Neuronal stem cell (in vitro differentiated cells): ENCODE data around the gene FSTL4.

Experiments
- DNase-seq: peaks from one replicate; pipeline ENCODE4 v3.0.0-alpha.2; 2013; ENCODE audit warnings: low spot score
- H2AFZ ChIP-seq: one replicate; pipeline ENCODE4 v1.6.1; 2013; ENCODE audit warnings: mild to moderate bottlenecking, low read length, inconsistent platforms
- H2AK5ac ChIP-seq: 2 replicates; pipeline ENCODE4 v1.6.1; 2013; ENCODE audit warnings: low read depth, mild to moderate bottlenecking, inconsistent platforms, low read length, moderate library complexity, mixed read lengths
- H2BK120ac ChIP-seq: 2 replicates; pipeline ENCODE4 v1.6.1; 2013; ENCODE audit warnings: low read depth, mild to moderate bottlenecking, inconsistent platforms, low read length, moderate library complexity, mixed read lengths
- H2BK12ac ChIP-seq: one replicate; pipeline ENCODE4 v1.6.1; 2013; ENCODE audit warnings: low read length, inconsistent platforms
- H2BK15ac ChIP-seq: 2 replicates; pipeline ENCODE4 v1.6.1; 2013; ENCODE audit warnings: mild to moderate bottlenecking, low read length, inconsistent platforms, mixed read lengths
- H2BK5ac ChIP-seq: one replicate; pipeline ENCODE4 v1.6.1; 2013; ENCODE audit warnings: inconsistent platforms, mild to moderate bottlenecking, low read length, moderate library complexity
- H3K14ac ChIP-seq: one replicate; pipeline ENCODE4 v1.6.1; 2013; ENCODE audit warnings: low read length, inconsistent platforms
- H3K18ac ChIP-seq: 2 replicates; pipeline ENCODE4 v1.6.1; 2013; ENCODE audit warnings: low read length, inconsistent platforms
- H3K23ac ChIP-seq: 2 replicates; pipeline ENCODE4 v1.6.1; 2013; ENCODE audit warnings: low read depth, mild to moderate bottlenecking, mixed read lengths, low read length, inconsistent platforms; ENCODE audit not compliant: poor library complexity
- H3K27ac ChIP-seq: replicated peaks from 3 replicates; pipeline ENCODE4 v1.5.1; 2013; ENCODE audit warnings: low read length, inconsistent platforms
- H3K27me3 ChIP-seq, 3 experiments: 2 replicates each; pipeline ENCODE4 v1.6.1; 2013; ENCODE audit warnings: low read length in 3 of 3, mild to moderate bottlenecking in 2 of 3, inconsistent platforms in 1 of 3, low read depth in 1 of 3, mixed read lengths in 1 of 3, moderate library complexity in 1 of 3; ENCODE audit not compliant: control insufficient read depth in 3 of 3, insufficient read depth in 3 of 3
- H3K36me3 ChIP-seq, 2 donors: replicated peaks in 1 of 2; 2 replicates each; pipeline ENCODE4 v1.6.1; 2013; ENCODE audit warnings: low read length in 2 of 2; ENCODE audit not compliant: control insufficient read depth in 2 of 2, insufficient read depth in 2 of 2
- H3K4ac ChIP-seq: 2 replicates; pipeline ENCODE4 v1.6.1; 2013; ENCODE audit warnings: inconsistent platforms, mild to moderate bottlenecking, low read length, moderate library complexity
- H3K4me1 ChIP-seq, 2 donors: 1 replicate in 1 of 2; 2 replicates in 1 of 2; pipeline ENCODE4 v1.6.1; 2013; ENCODE audit warnings: low read length in 2 of 2, low read depth in 1 of 2; ENCODE audit not compliant: control insufficient read depth in 2 of 2, insufficient read depth in 1 of 2
- H3K4me2 ChIP-seq: one replicate; pipeline ENCODE4 v1.6.1; 2013; ENCODE audit warnings: mild to moderate bottlenecking, low read length, inconsistent platforms; ENCODE audit not compliant: insufficient read depth, poor library complexity, severe bottlenecking
- H3K4me3 ChIP-seq, 2 donors: 2 replicates each; pipeline ENCODE4 v1.5.1; 2013; ENCODE audit warnings: low read length in 2 of 2, mild to moderate bottlenecking in 2 of 2, inconsistent platforms in 1 of 2, moderate library complexity in 1 of 2
- H3K79me1 ChIP-seq: one replicate; pipeline ENCODE4 v1.6.1; 2013; ENCODE audit warnings: low read depth, mild to moderate bottlenecking, inconsistent platforms, low read length, moderate library complexity
- H3K9ac ChIP-seq: one replicate; pipeline ENCODE4 v1.6.1; 2013; ENCODE audit warnings: mild to moderate bottlenecking, low read depth, low read length, inconsistent platforms; ENCODE audit not compliant: poor library complexity
- H3K9me3 ChIP-seq, 2 donors: replicated peaks in 1 of 2; 2 replicates each; pipeline versions ENCODE3 to v1.6.1; 2013; ENCODE audit warnings: low read length in 2 of 2, mild to moderate bottlenecking in 2 of 2, inconsistent platforms in 1 of 2, low read depth in 1 of 2, mixed read lengths in 1 of 2, moderate library complexity in 1 of 2; ENCODE audit not compliant: control insufficient read depth in 2 of 2, insufficient read depth in 1 of 2
- H4K8ac ChIP-seq: one replicate; pipeline ENCODE4 v1.6.1; 2013; ENCODE audit warnings: low read depth, mild to moderate bottlenecking, inconsistent platforms, low read length, moderate library complexity
- H4K91ac ChIP-seq: one replicate; pipeline ENCODE4 v1.6.1; 2013; ENCODE audit warnings: low read length, low read depth, mild to moderate bottlenecking, inconsistent platforms; ENCODE audit not compliant: poor library complexity
- WGBS, 2 donors: extraction: QIAGEN DNeasy Blood & Tissue Kit; methylation state at CpG; one replicate each; pipeline ENCODE4 v1.1.7; 2013; ENCODE audit warnings: missing lambda C conversion rate in 2 of 2, mixed read lengths in 1 of 2; ENCODE audit not compliant: insufficient read length in 2 of 2, insufficient replicate concordance in 1 of 2; ENCODE audit errors: extremely low coverage in 2 of 2; 5-methylcytosine and 5-hydroxymethylcytosine counted together

Gene FSTL4

GRCh38 chr5:133520062-133520461 is 92.3 kb downstream of the FSTL4 start:
- peaks cover 0 to 7% of the 10 kb centered on the region in 2 donors for H3K4me1 ChIP-seq
- no peak overlapping the region for H2AFZ ChIP-seq
- WGBS, 2 donors = no CpG with 5 or more reads among the region's 4 CpGs
- H2BK5ac ChIP-seq = no peak overlapping the region
- no peak overlapping the region for H4K8ac ChIP-seq
- H3K27me3 ChIP-seq = peaks cover 0 to 3% (median 0%) of the 10 kb centered on the region in 3 experiments
- DNase-seq = no peak
- H3K27ac ChIP-seq = no peak overlapping the region
- H3K4me3 ChIP-seq = no peak overlapping the region
- no peak overlapping the region for H3K9ac ChIP-seq
- H3K9me3 ChIP-seq = no peaks in the 10 kb centered on the region
- no peak overlapping the region for H3K4me2 ChIP-seq
- H2BK12ac ChIP-seq = no peak overlapping the region
- H3K18ac ChIP-seq = no peak overlapping the region
- no peak overlapping the region for H2BK120ac ChIP-seq
- no peak overlapping the region for H2AK5ac ChIP-seq
- no peak overlapping the region for H3K14ac ChIP-seq
- H2BK15ac ChIP-seq = no peak overlapping the region
- no peak overlapping the region for H3K23ac ChIP-seq
- H3K4ac ChIP-seq = no peak overlapping the region
- no peak overlapping the region for H4K91ac ChIP-seq
- H3K79me1 ChIP-seq = no peaks in the 10 kb centered on the region
- no peaks in the 10 kb centered on the region for H3K36me3 ChIP-seq

GRCh38 chr5:133519191-133519590 is 93.2 kb downstream of the FSTL4 start:
- no peak for DNase-seq
- no CpG with 5 or more reads among the region's 8 CpGs for WGBS, 2 donors
- H3K27me3 ChIP-seq = peaks cover 0 to 3% (median 0%) of the 10 kb centered on the region in 3 experiments
- no peak overlapping the region for H3K4ac ChIP-seq
- H2BK12ac ChIP-seq = no peak overlapping the region
- H3K18ac ChIP-seq = no peak overlapping the region
- H2AK5ac ChIP-seq = no peak overlapping the region
- H3K9ac ChIP-seq = no peak overlapping the region
- no peak overlapping the region for H3K27ac ChIP-seq
- H2BK5ac ChIP-seq = no peak overlapping the region
- no peak overlapping the region for H4K91ac ChIP-seq
- H2BK15ac ChIP-seq = no peak overlapping the region
- no peaks in the 10 kb centered on the region for H3K9me3 ChIP-seq
- no peak overlapping the region for H3K4me3 ChIP-seq
- H2BK120ac ChIP-seq = no peak overlapping the region
- peaks cover 0 to 5% of the 10 kb centered on the region in 2 donors for H3K4me1 ChIP-seq
- H3K36me3 ChIP-seq = no peaks in the 10 kb centered on the region
- no peak overlapping the region for H3K14ac ChIP-seq
- no peak overlapping the region for H3K23ac ChIP-seq
- no peak overlapping the region for H3K4me2 ChIP-seq
- no peak overlapping the region for H4K8ac ChIP-seq
- no peak overlapping the region for H2AFZ ChIP-seq
- no peaks in the 10 kb centered on the region for H3K79me1 ChIP-seq

- H2BK5ac ChIP-seq = no peak overlapping the region
- H3K18ac ChIP-seq = no peak overlapping the region
- no peak overlapping the region for H2BK15ac ChIP-seq
- no peaks in the 10 kb centered on the region for H3K9me3 ChIP-seq
- no peak overlapping the region for H2AK5ac ChIP-seq
- H3K9ac ChIP-seq = no peak overlapping the region
- H2AFZ ChIP-seq = no peak overlapping the region
- H3K79me1 ChIP-seq = no peaks in the 10 kb centered on the region
- H3K4me3 ChIP-seq = no peak overlapping the region
- no peak overlapping the region for H3K23ac ChIP-seq
- H4K8ac ChIP-seq = no peak overlapping the region
- H2BK12ac ChIP-seq = no peak overlapping the region
- peaks cover 0 to 3% of the 10 kb centered on the region in 2 donors for H3K4me1 ChIP-seq
- H4K91ac ChIP-seq = no peak overlapping the region
- no peaks in the 10 kb centered on the region for H3K36me3 ChIP-seq
- DNase-seq = no peak
- no peak overlapping the region for H3K4me2 ChIP-seq
- no peak overlapping the region for H3K14ac ChIP-seq
- no peak overlapping the region for H2BK120ac ChIP-seq
- no peak overlapping the region for H3K27ac ChIP-seq
- WGBS, 2 donors = no CpG with 5 or more reads among the region's 1 CpG
- no peak overlapping the region for H3K4ac ChIP-seq
- H3K27me3 ChIP-seq = no peaks in the 10 kb centered on the region
Measured at GRCh38 chr5:133514456-133514855, 97.9 kb downstream of the FSTL4 start.

- Histone ChIP-seq H4K91ac (no peak overlapping the region), H3K36me3 (no peaks in the 10 kb centered on the region), H3K23ac (no peak overlapping the region), H2BK12ac (no peak overlapping the region), H4K8ac (no peak overlapping the region), H2BK5ac (no peak overlapping the region), H2AFZ (no peak overlapping the region), H2BK15ac (no peak overlapping the region), H3K9ac (no peak overlapping the region), H3K4me3 (no peak overlapping the region), H3K79me1 (no peaks in the 10 kb centered on the region), H3K4ac (no peak overlapping the region), H3K9me3 (no peaks in the 10 kb centered on the region), H3K4me2 (no peak overlapping the region), H3K14ac (no peak overlapping the region), H3K18ac (no peak overlapping the region), H3K4me1 (no peaks in the 10 kb centered on the region), H3K27ac (no peak overlapping the region), H3K27me3 (no peaks in the 10 kb centered on the region), H2BK120ac (no peak overlapping the region), H2AK5ac (no peak overlapping the region)
- no peak for DNase-seq
- no CpG with 5 or more reads among the region's 6 CpGs for WGBS, 2 donors
Measured at GRCh38 chr5:133512896-133513295, 99.4 kb downstream of the FSTL4 start.
